Loucy (cell line): ENCODE data around the gene CCDC92B.
A peak's percentile ranks its signal among the peaks of the same experiment; 100 is the strongest.

Experiments
- H2AFZ ChIP-seq: fragments of 200-600 bp; sonication (generic); 2 replicates; pipeline ENCODE4 v1.6.0; 2016; ENCODE audit warnings: antibody characterized with exemption, mild to moderate bottlenecking, low read length, moderate library complexity
- H3F3A ChIP-seq: fragments of 200-600 bp; 2 replicates; pipeline ENCODE4 v1.6.0; 2016; ENCODE audit warnings: antibody characterized with exemption, low read depth, mild to moderate bottlenecking
- H3K27me3 ChIP-seq: fragments of 200-600 bp; sonication (generic); 2 replicates; pipeline ENCODE4 v1.6.1; 2014; ENCODE audit warnings: low read length, mild to moderate bottlenecking; ENCODE audit not compliant: insufficient read depth, poor library complexity, severe bottlenecking
- H3K36me3 ChIP-seq: fragments of 200-600 bp; sonication (generic); 2 replicates; pipeline ENCODE4 v1.6.1; 2016; ENCODE audit warnings: low read length; ENCODE audit not compliant: insufficient read depth
- H3K4me1 ChIP-seq: fragments of 200-600 bp; sonication (generic); 2 replicates; pipeline ENCODE4 v1.5.1; 2014; ENCODE audit warnings: low read length, mild to moderate bottlenecking; ENCODE audit not compliant: insufficient read depth, poor library complexity, severe bottlenecking
- H3K4me2 ChIP-seq: fragments of 200-600 bp; sonication (generic); 2 replicates; pipeline ENCODE4 v1.6.0; 2014; ENCODE audit warnings: antibody characterized with exemption, low read length, low read depth, mild to moderate bottlenecking; ENCODE audit not compliant: poor library complexity, severe bottlenecking
- H3K4me3 ChIP-seq: fragments of 200-600 bp; sonication (generic); 2 replicates; pipeline ENCODE4 v1.5.1; 2014; ENCODE audit warnings: low read length, mild to moderate bottlenecking, mixed read lengths; ENCODE audit not compliant: poor library complexity, severe bottlenecking
- H3K79me2 ChIP-seq: fragments of 200-600 bp; sonication (generic); 2 replicates; pipeline ENCODE4 v1.6.1; 2014; ENCODE audit warnings: low read length; ENCODE audit not compliant: insufficient read depth
- H3K9ac ChIP-seq: fragments of 200-600 bp; sonication (generic); 2 replicates; pipeline ENCODE4 v1.6.0; 2014; ENCODE audit warnings: mild to moderate bottlenecking, low read depth, low read length, moderate library complexity; ENCODE audit not compliant: poor library complexity, severe bottlenecking
- H3K9me2 ChIP-seq: fragments of 200-600 bp; sonication (generic); replicated peaks from 2 replicates; pipeline ENCODE4 v1.6.1; 2016; ENCODE audit warnings: low read depth, low read length, mixed read lengths
- H3K9me3 ChIP-seq: fragments of 200-600 bp; sonication (generic); 2 replicates; pipeline ENCODE4 v1.6.1; 2014; ENCODE audit warnings: mild to moderate bottlenecking, antibody characterized with exemption, low read length, low read depth; ENCODE audit not compliant: insufficient read depth
- H4K20me1 ChIP-seq: fragments of 200-600 bp; sonication (generic); 2 replicates; pipeline ENCODE4 v1.6.0; 2014; ENCODE audit warnings: antibody characterized with exemption, low read length, mild to moderate bottlenecking; ENCODE audit not compliant: insufficient read depth, poor library complexity, severe bottlenecking
- CTCF ChIP-seq: fragments of 200-600 bp; sonication (generic); conservative IDR thresholded peaks from 2 replicates; pipeline ENCODE4 v1.5.1; 2014; ENCODE audit warnings: mild to moderate bottlenecking, antibody characterized with exemption, low read length
- EZH2phosphoT487 ChIP-seq: fragments of 200-600 bp; IDR thresholded peaks from 2 replicates; pipeline ENCODE4 v1.6.1; 2018; ENCODE audit warnings: antibody characterized with exemption, mild to moderate bottlenecking, moderate library complexity, borderline replicate concordance

Gene CCDC92B

GRCh38 chr17:2712300-2713043 lies 37.0 kb downstream of the CCDC92B start:
- peaks cover 37% of the 10 kb centered on the region for H4K20me1 ChIP-seq
- H2AFZ ChIP-seq, result peak overlapping the region; percentile 88
- no peaks in the 10 kb centered on the region for H3K27me3 ChIP-seq
- no peaks in the 10 kb centered on the region for H3F3A ChIP-seq
- no peaks in the 10 kb centered on the region for H3K9me2 ChIP-seq
- peak overlapping the region; percentile 78 for H3K4me3 ChIP-seq
- H3K9ac ChIP-seq, result peak overlapping the region; percentile 82
- no peaks in the 10 kb centered on the region for H3K36me3 ChIP-seq
- no peaks in the 10 kb centered on the region for H3K9me3 ChIP-seq
- H3K4me1 ChIP-seq, result peaks cover 45% of the 10 kb centered on the region
- no peak for TF ChIP-seq EZH2phosphoT487
- no peak for TF ChIP-seq CTCF
- H3K79me2 ChIP-seq, result peaks cover 55% of the 10 kb centered on the region
- peak overlapping the region; percentile 71 for H3K4me2 ChIP-seq

GRCh38 chr17:2711608-2712299 lies 37.7 kb downstream of the CCDC92B start, which contains the start of gene CLUH:
Gene CLUH, minus strand, starts transcription at chr17:2711764. Its CDS starts 103 bp downstream, at chr17:2711661.
- no peaks in the 10 kb centered on the region for H3F3A ChIP-seq
- H2AFZ ChIP-seq, result peak within 1 kb of the TSS; percentile 88
- peak within 1 kb of the TSS; percentile 99 for H3K4me2 ChIP-seq
- no peaks in the 10 kb centered on the region for H3K27me3 ChIP-seq
- peak within 1 kb of the TSS; percentile 78 for H3K4me3 ChIP-seq
- H3K4me1 ChIP-seq, result peaks cover 43% of the 10 kb centered on the region
- peak within 1 kb of the TSS; percentile 82 for H3K9ac ChIP-seq
- no peaks in the 10 kb centered on the region for H3K36me3 ChIP-seq
- no peaks in the 10 kb centered on the region for H3K9me2 ChIP-seq
- peaks cover 62% of the 10 kb centered on the region for H3K79me2 ChIP-seq
- H4K20me1 ChIP-seq, result peaks cover 43% of the 10 kb centered on the region
- no peaks in the 10 kb centered on the region for H3K9me3 ChIP-seq
- no peak for TF ChIP-seq CTCF
- TF ChIP-seq EZH2phosphoT487, result no peak

DNA sequence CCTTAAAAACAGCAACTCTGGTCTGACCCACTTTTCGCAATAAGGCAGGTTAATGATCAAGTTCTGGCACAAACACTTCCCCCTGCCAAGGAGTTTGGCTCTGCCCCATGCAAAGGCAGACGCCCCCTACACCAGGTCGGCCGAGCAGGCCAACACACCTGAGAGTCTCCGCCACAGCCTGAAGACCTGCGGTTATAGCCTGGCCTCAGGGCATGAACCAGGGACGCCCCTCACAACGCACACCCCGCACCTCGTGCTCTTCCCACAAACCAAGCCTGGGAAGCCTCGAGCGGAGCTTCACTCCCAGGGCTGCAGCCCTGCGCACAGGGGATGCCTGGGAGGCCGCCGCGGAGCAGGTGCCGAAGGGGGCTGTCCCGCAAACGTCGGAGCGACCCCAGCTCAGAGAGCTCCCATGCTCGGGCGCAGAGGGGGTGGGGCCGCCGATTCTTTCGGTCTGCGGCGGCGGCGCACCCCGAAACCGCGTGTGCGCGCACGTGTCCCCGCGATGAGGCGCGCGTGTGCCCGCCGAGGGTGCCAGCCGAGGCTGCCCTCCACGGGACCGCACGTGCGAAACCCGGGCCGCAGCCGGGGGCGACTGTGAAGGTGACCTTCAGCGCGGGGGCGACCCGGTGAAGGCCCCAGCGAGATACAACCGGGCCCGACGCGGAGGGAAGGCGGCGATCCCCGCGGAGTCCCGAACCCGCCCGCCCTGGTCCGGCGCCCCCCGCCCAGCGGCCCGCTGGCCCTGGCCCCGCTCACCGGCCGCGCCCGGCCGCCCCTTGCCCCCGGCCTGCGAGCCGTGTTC lies 38.4 kb downstream of the CCDC92B start:
- peak overlapping the region; percentile 99 for H3K4me2 ChIP-seq
- TF ChIP-seq CTCF, result no peak
- H3K9me2 ChIP-seq, result no peaks in the 10 kb centered on the region
- peak overlapping the region; percentile 74 for H3K9ac ChIP-seq
- H3K79me2 ChIP-seq, result peaks cover 69% of the 10 kb centered on the region
- H3K27me3 ChIP-seq, result no peaks in the 10 kb centered on the region
- peaks cover 43% of the 10 kb centered on the region for H4K20me1 ChIP-seq
- 0 out of 2 replicates have a peak overlapping the region, but pooled peaks have one; percentile 10 for H2AFZ ChIP-seq
- peak overlapping the region; percentile 78 for H3K4me3 ChIP-seq
- no peaks in the 10 kb centered on the region for H3F3A ChIP-seq
- no peaks in the 10 kb centered on the region for H3K9me3 ChIP-seq
- H3K4me1 ChIP-seq, result peaks cover 42% of the 10 kb centered on the region
- no peaks in the 10 kb centered on the region for H3K36me3 ChIP-seq
